Ishikawa (cell line): ENCODE results near the gene NDUFC2.

Source experiments
- CEBPB ChIP-seq: IDR thresholded peaks from 2 replicates; pipeline ENCODE4 v1.6.1; 2012
- CREB1 ChIP-seq: IDR thresholded peaks from 2 replicates; pipeline ENCODE4 v1.6.1; 2012; ENCODE audit warnings: low read depth
- EGR1 ChIP-seq: IDR thresholded peaks from 2 replicates; pipeline ENCODE4 v1.6.1; 2012
- EP300 ChIP-seq: IDR thresholded peaks from 2 replicates; pipeline ENCODE4 v1.6.1; 2012; ENCODE audit warnings: borderline replicate concordance
- NFIC ChIP-seq: IDR thresholded peaks from 2 replicates; pipeline ENCODE4 v1.6.1; 2012
- RAD21 ChIP-seq: IDR thresholded peaks from 2 replicates; pipeline ENCODE4 v1.6.1; 2012; ENCODE audit warnings: low read depth
- TAF1 ChIP-seq: IDR thresholded peaks from 2 replicates; pipeline ENCODE4 v1.6.1; 2012; ENCODE audit warnings: low read depth, mild to moderate bottlenecking
- YY1 ChIP-seq: IDR thresholded peaks from 2 replicates; pipeline ENCODE4 v1.6.1; 2012; ENCODE audit warnings: low read depth
- TF ChIP-seq, protein P1 (sequence below): IDR thresholded peaks from 2 replicates; pipeline ENCODE4 v1.6.1; 2012
- TF ChIP-seq, protein P2 (sequence below): IDR thresholded peaks from 2 replicates; pipeline ENCODE4 v1.6.1; 2012
- TF ChIP-seq, protein P3 (sequence below): IDR thresholded peaks from 2 replicates; pipeline ENCODE4 v1.6.1; 2012; ENCODE audit warnings: low read depth, mild to moderate bottlenecking

DNA sequence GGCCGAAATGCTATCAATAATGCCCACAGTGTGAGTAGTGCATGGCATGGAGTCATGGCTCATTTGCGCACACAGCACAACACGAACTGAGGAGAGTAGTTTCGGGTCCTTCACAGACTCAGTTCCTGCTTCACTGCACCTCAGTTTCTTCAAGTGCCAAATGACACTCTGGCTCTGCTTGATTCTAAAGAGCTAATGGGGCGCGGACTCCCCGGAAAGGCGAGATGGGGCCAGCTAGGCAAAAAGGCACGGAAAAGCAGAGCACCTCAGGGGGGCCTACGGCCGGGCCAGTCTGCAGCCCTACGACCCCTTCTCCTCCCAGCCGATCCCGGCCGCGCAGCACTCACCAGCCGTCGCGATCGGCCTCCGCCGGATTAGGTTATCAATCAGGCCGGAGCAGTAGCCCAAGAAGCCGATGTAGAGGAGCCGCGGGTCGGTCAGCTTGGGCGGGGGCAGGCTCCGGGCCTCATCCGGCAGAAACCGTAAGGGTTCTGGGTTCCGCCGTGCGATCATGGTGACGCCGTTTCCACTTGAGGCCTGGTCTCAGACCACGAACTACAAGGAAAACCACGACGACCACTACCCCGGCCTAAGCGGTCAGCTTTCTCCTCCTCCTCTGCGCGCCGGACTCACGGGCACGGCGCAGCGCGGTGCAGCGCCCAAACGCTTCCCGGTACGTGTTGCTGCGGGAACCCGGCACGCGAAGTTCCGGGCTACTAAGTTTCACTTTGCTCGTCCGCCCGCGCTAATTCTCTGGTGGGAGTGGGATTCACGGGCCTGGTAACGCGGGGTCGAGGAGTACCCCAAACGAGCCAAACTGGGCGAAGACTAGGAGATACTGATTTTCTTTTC lies at the start of gene NDUFC2:
- TF ChIP-seq RAD21 (no peak; the same call in 1 of the 2 replicates), YY1 (peak; percentile 73), CREB1 (no peak), EP300 (peak; percentile 59; the same call in 1 of the 2 replicates), TAF1 (peak; percentile 99), CEBPB (peak; percentile 55; the same call in 1 of the 2 replicates), NFIC (0 out of 2 replicates have a peak, but pooled peaks have one; percentile 46), EGR1 (0 out of 2 replicates have a peak, but pooled peaks have one; percentile 19)
- TF ChIP-seq, protein P1, sequence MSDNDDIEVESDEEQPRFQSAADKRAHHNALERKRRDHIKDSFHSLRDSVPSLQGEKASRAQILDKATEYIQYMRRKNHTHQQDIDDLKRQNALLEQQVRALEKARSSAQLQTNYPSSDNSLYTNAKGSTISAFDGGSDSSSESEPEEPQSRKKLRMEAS: peak; percentile 90
- TF ChIP-seq, protein P2, sequence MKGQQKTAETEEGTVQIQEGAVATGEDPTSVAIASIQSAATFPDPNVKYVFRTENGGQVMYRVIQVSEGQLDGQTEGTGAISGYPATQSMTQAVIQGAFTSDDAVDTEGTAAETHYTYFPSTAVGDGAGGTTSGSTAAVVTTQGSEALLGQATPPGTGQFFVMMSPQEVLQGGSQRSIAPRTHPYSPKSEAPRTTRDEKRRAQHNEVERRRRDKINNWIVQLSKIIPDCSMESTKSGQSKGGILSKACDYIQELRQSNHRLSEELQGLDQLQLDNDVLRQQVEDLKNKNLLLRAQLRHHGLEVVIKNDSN: peak; percentile 73
- TF ChIP-seq, protein P3, sequence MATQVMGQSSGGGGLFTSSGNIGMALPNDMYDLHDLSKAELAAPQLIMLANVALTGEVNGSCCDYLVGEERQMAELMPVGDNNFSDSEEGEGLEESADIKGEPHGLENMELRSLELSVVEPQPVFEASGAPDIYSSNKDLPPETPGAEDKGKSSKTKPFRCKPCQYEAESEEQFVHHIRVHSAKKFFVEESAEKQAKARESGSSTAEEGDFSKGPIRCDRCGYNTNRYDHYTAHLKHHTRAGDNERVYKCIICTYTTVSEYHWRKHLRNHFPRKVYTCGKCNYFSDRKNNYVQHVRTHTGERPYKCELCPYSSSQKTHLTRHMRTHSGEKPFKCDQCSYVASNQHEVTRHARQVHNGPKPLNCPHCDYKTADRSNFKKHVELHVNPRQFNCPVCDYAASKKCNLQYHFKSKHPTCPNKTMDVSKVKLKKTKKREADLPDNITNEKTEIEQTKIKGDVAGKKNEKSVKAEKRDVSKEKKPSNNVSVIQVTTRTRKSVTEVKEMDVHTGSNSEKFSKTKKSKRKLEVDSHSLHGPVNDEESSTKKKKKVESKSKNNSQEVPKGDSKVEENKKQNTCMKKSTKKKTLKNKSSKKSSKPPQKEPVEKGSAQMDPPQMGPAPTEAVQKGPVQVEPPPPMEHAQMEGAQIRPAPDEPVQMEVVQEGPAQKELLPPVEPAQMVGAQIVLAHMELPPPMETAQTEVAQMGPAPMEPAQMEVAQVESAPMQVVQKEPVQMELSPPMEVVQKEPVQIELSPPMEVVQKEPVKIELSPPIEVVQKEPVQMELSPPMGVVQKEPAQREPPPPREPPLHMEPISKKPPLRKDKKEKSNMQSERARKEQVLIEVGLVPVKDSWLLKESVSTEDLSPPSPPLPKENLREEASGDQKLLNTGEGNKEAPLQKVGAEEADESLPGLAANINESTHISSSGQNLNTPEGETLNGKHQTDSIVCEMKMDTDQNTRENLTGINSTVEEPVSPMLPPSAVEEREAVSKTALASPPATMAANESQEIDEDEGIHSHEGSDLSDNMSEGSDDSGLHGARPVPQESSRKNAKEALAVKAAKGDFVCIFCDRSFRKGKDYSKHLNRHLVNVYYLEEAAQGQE: no peak
